CD14-positive monocyte (primary cell): Measurements from ENCODE around the gene GOT2. TPM values are rescaled to one million over a fixed set of nuclear protein-coding genes. Genes with fewer than 3 reads are reported as not detected.

ENCODE experiments used
- DNase-seq, 3 donors: peaks; one replicate each; pipeline ENCODE4 v3.0.0-alpha.2; 2011 to 2022
- H2AFZ ChIP-seq: 2 replicates; pipeline ENCODE4 v1.6.0; 2012; ENCODE audit warnings: mild to moderate bottlenecking, low read depth, low read length, inconsistent platforms; ENCODE audit not compliant: insufficient read depth, poor library complexity, severe bottlenecking
- H3K27ac ChIP-seq, 2 donors: 1 replicate in 1 of 2; 2 replicates in 1 of 2; pipeline ENCODE4 v1.5.1; 2012 to 2013; ENCODE audit warnings: low read length in 2 of 2, control low read depth in 1 of 2, inconsistent platforms in 1 of 2, low read depth in 1 of 2, mild to moderate bottlenecking in 1 of 2
- H3K27me3 ChIP-seq, 2 donors: one replicate each; pipeline versions ENCODE4 v1.6.0 to v1.6.1; 2011 to 2013; ENCODE audit warnings: low read length in 2 of 2; ENCODE audit not compliant: control insufficient read depth in 2 of 2, insufficient read depth in 2 of 2
- H3K36me3 ChIP-seq, 2 donors: replicated peaks in 1 of 2; 1 replicate in 1 of 2; 2 replicates in 1 of 2; pipeline versions ENCODE4 v1.5.1 to v1.6.1; 2012 to 2013; ENCODE audit warnings: low read length in 2 of 2, control low read depth in 1 of 2, inconsistent platforms in 1 of 2, mild to moderate bottlenecking in 1 of 2; ENCODE audit not compliant: insufficient read depth in 2 of 2, control insufficient read depth in 1 of 2
- H3K4me1 ChIP-seq, 2 donors: 1 replicate in 1 of 2; 2 replicates in 1 of 2; pipeline versions ENCODE4 v1.5.1 to v1.6.1; 2012 to 2013; ENCODE audit warnings: low read length in 2 of 2, control low read depth in 1 of 2, inconsistent platforms in 1 of 2, mild to moderate bottlenecking in 1 of 2, moderate library complexity in 1 of 2; ENCODE audit not compliant: insufficient read depth in 2 of 2, control insufficient read depth in 1 of 2
- H3K4me2 ChIP-seq: replicated peaks from 2 replicates; pipeline ENCODE3; 2012; ENCODE audit warnings: low read length, moderate library complexity, mild to moderate bottlenecking; ENCODE audit not compliant: poor library complexity, severe bottlenecking; ENCODE audit errors: extremely low read depth
- H3K4me3 ChIP-seq, 3 experiments: fragments of 200-600 bp in 1 of 3; sonication (generic) in 1 of 3; replicated peaks in 1 of 3; 1 replicate in 2 of 3; 2 replicates in 1 of 3; pipeline ENCODE4 v1.5.1; 2011 to 2013; ENCODE audit warnings: low read length in 3 of 3, mild to moderate bottlenecking in 3 of 3, control low read depth in 2 of 3, low read depth in 2 of 3, inconsistent platforms in 1 of 3, moderate library complexity in 1 of 3
- H3K79me2 ChIP-seq: 2 replicates; pipeline ENCODE4 v1.6.0; 2012; ENCODE audit warnings: mild to moderate bottlenecking, control low read depth, inconsistent platforms, low read length, moderate library complexity; ENCODE audit not compliant: insufficient read depth
- H3K9ac ChIP-seq: 2 replicates; pipeline ENCODE4 v1.6.0; 2017; ENCODE audit warnings: low read length, mild to moderate bottlenecking; ENCODE audit not compliant: insufficient read depth, poor library complexity, severe bottlenecking
- H3K9me3 ChIP-seq, 2 donors: replicated peaks in 1 of 2; 1 replicate in 1 of 2; 2 replicates in 1 of 2; pipeline versions ENCODE4 v1.5.1 to v1.6.1; 2012 to 2013; ENCODE audit warnings: low read length in 2 of 2, control low read depth in 1 of 2; ENCODE audit not compliant: control insufficient read depth in 1 of 2, insufficient read depth in 1 of 2
- H4K20me1 ChIP-seq: 2 replicates; pipeline ENCODE4 v1.6.0; 2012; ENCODE audit warnings: mild to moderate bottlenecking, low read length, control low read depth, moderate library complexity; ENCODE audit not compliant: insufficient read depth
- H3K27ac Mint-ChIP-seq, 7 donors: one replicate each; pipeline ENCODE4 v1.8.0; 2020; ENCODE audit warnings: mild to moderate bottlenecking in 7 of 7, mixed read lengths in 7 of 7, moderate library complexity in 6 of 7, inconsistent platforms in 2 of 7
- H3K27me3 Mint-ChIP-seq, 3 donors: one replicate each; pipeline ENCODE4 v1.8.0; 2021 to 2022; ENCODE audit warnings: low read depth in 3 of 3, mild to moderate bottlenecking in 3 of 3, mixed read lengths in 3 of 3, moderate library complexity in 3 of 3, inconsistent platforms in 1 of 3
- H3K36me3 Mint-ChIP-seq, 2 donors: one replicate each; pipeline ENCODE4 v1.8.0; 2020; ENCODE audit warnings: mixed read lengths in 2 of 2, inconsistent platforms in 1 of 2, mild to moderate bottlenecking in 1 of 2
- H3K4me1 Mint-ChIP-seq: one replicate; pipeline ENCODE4 v1.8.0; 2020; ENCODE audit warnings: mild to moderate bottlenecking, mixed read lengths
- H3K4me3 Mint-ChIP-seq, 2 donors: one replicate each; pipeline ENCODE4 v1.8.0; 2020; ENCODE audit warnings: mild to moderate bottlenecking in 2 of 2, mixed read lengths in 2 of 2, moderate library complexity in 1 of 2
- H3K9me3 Mint-ChIP-seq, 7 donors: one replicate each; pipeline ENCODE4 v1.8.0; 2020 to 2022; ENCODE audit warnings: mixed read lengths in 7 of 7, mild to moderate bottlenecking in 6 of 7, moderate library complexity in 6 of 7, inconsistent platforms in 2 of 7
- WGBS: methylation state at CpG from one replicate; pipeline ENCODE4 v1.1.5; 2013; ENCODE audit warnings: missing lambda C conversion rate; ENCODE audit not compliant: insufficient coverage; 5-methylcytosine and 5-hydroxymethylcytosine counted together
- intact Hi-C, 2 donors: fragments of 100-400 bp; cut with micrococcal nuclease; formaldehyde crosslinking; loops; one replicate each; pipeline versions ENCODE4 v1.15.0 to v1.15.1; 2023
- polyA plus RNA-seq, 3 donors: library from polyadenylated mRNA; depleted of rRNA in 1 of 3; unstranded in 2 of 3; stranded (reverse) in 1 of 3; fragments of 300-500 nt in 2 of 3; fragments of >200 nt in 1 of 3; fragmentation: Illumina TruSeq in 2 of 3; gene quantifications; 1 replicate in 2 of 3; 2 replicates in 1 of 3; pipeline ENCODE4 v1.2.3, GENCODE V29; 2012 to 2021
- TF ChIP-seq, protein P1 (sequence below): fragments of 200-600 bp; IDR thresholded peaks from one replicate; pipeline ENCODE4 v1.8.0; 2022; ENCODE audit warnings: antibody characterized with exemption, mild to moderate bottlenecking

GOT2 gene
- polyA plus RNA-seq, 3 donors, result 14.9 to 35.8 (median 30.1) TPM

DNA sequence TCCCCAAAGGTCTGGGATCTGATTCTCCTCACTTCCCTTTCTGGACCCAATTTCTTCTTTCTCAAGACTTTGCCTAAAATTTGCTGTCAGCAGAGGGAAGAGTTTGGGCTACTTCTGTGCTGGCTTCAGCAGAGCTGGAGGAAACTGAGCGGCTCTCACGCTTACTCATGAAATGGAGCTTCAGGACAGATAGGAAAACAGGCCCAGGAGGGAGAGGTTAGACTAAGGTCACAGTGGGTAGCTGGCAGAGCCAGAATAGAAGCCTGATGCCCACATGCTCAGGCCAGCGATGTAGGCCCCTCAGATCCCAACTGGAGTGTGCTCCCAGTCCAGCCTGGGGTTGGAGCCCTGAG is 50.1 kb downstream of the GOT2 start:
- H3K36me3 Mint-ChIP-seq, result peaks cover 16 to 20% of the 10 kb centered on the region in 2 donors
- Histone ChIP-seq H3K9me3 (no peaks in the 10 kb centered on the region), H3K79me2 (no peaks in the 10 kb centered on the region), H2AFZ (peak overlapping the region; percentile 100), H3K4me2 (peak overlapping the region; percentile 97), H3K9ac (peak overlapping the region; percentile 93), H3K4me1 (peaks cover 17 to 20% of the 10 kb centered on the region in 2 donors), H3K4me3 (peak overlapping the region; percentile 89 to 99 (median 98)), H4K20me1 (no peaks in the 10 kb centered on the region), H3K27me3 (no peaks in the 10 kb centered on the region), H3K36me3 (peaks cover 8 to 11% of the 10 kb centered on the region in 2 donors), H3K27ac (peak overlapping the region; percentile 64 to 89)
- TF ChIP-seq, protein P1, sequence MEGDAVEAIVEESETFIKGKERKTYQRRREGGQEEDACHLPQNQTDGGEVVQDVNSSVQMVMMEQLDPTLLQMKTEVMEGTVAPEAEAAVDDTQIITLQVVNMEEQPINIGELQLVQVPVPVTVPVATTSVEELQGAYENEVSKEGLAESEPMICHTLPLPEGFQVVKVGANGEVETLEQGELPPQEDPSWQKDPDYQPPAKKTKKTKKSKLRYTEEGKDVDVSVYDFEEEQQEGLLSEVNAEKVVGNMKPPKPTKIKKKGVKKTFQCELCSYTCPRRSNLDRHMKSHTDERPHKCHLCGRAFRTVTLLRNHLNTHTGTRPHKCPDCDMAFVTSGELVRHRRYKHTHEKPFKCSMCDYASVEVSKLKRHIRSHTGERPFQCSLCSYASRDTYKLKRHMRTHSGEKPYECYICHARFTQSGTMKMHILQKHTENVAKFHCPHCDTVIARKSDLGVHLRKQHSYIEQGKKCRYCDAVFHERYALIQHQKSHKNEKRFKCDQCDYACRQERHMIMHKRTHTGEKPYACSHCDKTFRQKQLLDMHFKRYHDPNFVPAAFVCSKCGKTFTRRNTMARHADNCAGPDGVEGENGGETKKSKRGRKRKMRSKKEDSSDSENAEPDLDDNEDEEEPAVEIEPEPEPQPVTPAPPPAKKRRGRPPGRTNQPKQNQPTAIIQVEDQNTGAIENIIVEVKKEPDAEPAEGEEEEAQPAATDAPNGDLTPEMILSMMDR, result no peak
- whole genome bisulfite sequencing, result 6% methylated on average over 3 of the region's 3 CpGs
- intact Hi-C loops, result no loop called here
- peaks cover 22% of the 10 kb centered on the region for H3K4me1 Mint-ChIP-seq
- H3K4me3 Mint-ChIP-seq, result peak overlapping the region; percentile 96 to 98
- DNase-seq, result peak in 2 of 3 donors; percentile 27 to 34
- peaks cover 1 to 3% (median 2%) of the 10 kb centered on the region in 3 donors for H3K27me3 Mint-ChIP-seq
- H3K9me3 Mint-ChIP-seq, result peaks cover 0 to 2% (median 0%) of the 10 kb centered on the region in 7 donors
- peak overlapping the region; percentile 80 to 97 (median 92) for H3K27ac Mint-ChIP-seq

DNA sequence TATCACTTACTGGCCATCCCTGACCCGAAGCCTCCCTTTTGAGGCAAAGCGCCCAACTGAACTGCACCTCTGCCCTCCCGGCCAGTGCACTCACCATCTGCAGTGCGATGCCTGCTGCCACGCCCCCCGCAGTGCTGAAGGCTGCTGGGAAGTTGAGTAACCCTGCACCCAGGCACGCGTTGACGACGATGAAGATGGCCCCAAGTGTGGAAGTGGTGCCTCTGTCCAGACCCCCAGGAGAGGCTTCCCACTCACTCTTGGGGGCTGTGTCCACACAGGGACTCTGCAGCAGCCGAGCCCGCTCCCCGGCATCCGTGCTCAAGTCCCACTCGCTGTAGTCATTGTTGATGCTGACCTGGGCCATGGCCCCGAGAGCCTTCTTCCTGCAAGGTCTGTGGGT is 54.4 kb downstream of the GOT2 start:
- intact Hi-C loops, result no loop called here
- no peaks in the 10 kb centered on the region for H3K9me3 Mint-ChIP-seq

More for the DNA sequence above, 54.4 kb downstream of the GOT2 start:
- peaks cover 17% of the 10 kb centered on the region for H3K4me1 Mint-ChIP-seq
- H3K27me3 Mint-ChIP-seq, result no peaks in the 10 kb centered on the region
- H3K36me3 Mint-ChIP-seq, result peaks cover 47 to 54% of the 10 kb centered on the region in 2 donors
- Histone ChIP-seq H3K4me1 (peaks cover 15 to 18% of the 10 kb centered on the region in 2 donors), H3K27me3 (no peaks in the 10 kb centered on the region), H2AFZ (no peak overlapping the region), H3K9me3 (no peaks in the 10 kb centered on the region), H3K79me2 (no peaks in the 10 kb centered on the region), H3K9ac (no peak overlapping the region), H4K20me1 (no peaks in the 10 kb centered on the region), H3K27ac (no peak overlapping the region), H3K36me3 (peaks cover 27 to 44% of the 10 kb centered on the region in 2 donors), H3K4me2 (no peak overlapping the region), H3K4me3 (no peak overlapping the region)
- WGBS, result 93% methylated on average over 10 of the region's 16 CpGs
- DNase-seq, result no peak
- H3K27ac Mint-ChIP-seq, result peak overlapping the region in 1 of 7 donors; percentile 22
- H3K4me3 Mint-ChIP-seq, result no peak overlapping the region
- TF ChIP-seq, protein P1, result no peak
